Neural cell (in vitro differentiated cells): ENCODE data around the gene AGAP3. TPM values are rescaled to one million over a fixed set of nuclear protein-coding genes. Genes with fewer than 3 reads are reported as not detected.

Source experiments
- H2AFZ ChIP-seq: fragments of 200-600, 300-800 bp; sonication (generic), shearing (Covaris generic); 2 replicates; pipeline ENCODE4 v1.6.0; 2014; ENCODE audit warnings: low read depth, mild to moderate bottlenecking, antibody characterized with exemption, low read length, moderate library complexity
- H3F3A ChIP-seq: fragments of 200-600 bp; shearing (Covaris generic); 2 replicates; pipeline ENCODE4 v1.6.1; 2016; ENCODE audit warnings: mild to moderate bottlenecking, moderate library complexity, mixed read lengths, antibody characterized with exemption, low read length; ENCODE audit not compliant: insufficient read depth, poor library complexity, severe bottlenecking
- H3K27ac ChIP-seq: fragments of 200-600, 300-800 bp; sonication (generic), shearing (Covaris generic); 2 replicates; pipeline ENCODE4 v1.5.1; 2014; ENCODE audit warnings: mild to moderate bottlenecking, low read length, moderate library complexity
- H3K27me3 ChIP-seq: fragments of 300-800, 200-600 bp; sonication (generic), shearing (Covaris generic); 2 replicates; pipeline ENCODE4 v1.6.0; 2014; ENCODE audit warnings: mild to moderate bottlenecking, low read depth, low read length, moderate library complexity; ENCODE audit not compliant: insufficient read depth
- H3K36me3 ChIP-seq: fragments of 300-800, 200-600 bp; sonication (generic), shearing (Covaris generic); 2 replicates; pipeline ENCODE4 v1.5.1; 2014; ENCODE audit warnings: mild to moderate bottlenecking, antibody characterized with exemption, low read length, moderate library complexity; ENCODE audit not compliant: insufficient read depth
- H3K4me2 ChIP-seq: fragments of 300-800, 200-600 bp; sonication (generic), shearing (Covaris generic); 2 replicates; pipeline ENCODE4 v1.6.0; 2014; ENCODE audit warnings: mild to moderate bottlenecking, low read length
- H3K4me3 ChIP-seq: fragments of 300-800, 200-600 bp; sonication (generic), shearing (Covaris generic); 2 replicates; pipeline ENCODE4 v1.5.1; 2014; ENCODE audit warnings: mild to moderate bottlenecking, low read length, moderate library complexity
- H3K79me2 ChIP-seq: fragments of 200-600 bp; shearing (Covaris generic); replicated peaks from 2 replicates; pipeline ENCODE4 v1.6.0; 2014; ENCODE audit warnings: mild to moderate bottlenecking, low read length, moderate library complexity; ENCODE audit not compliant: insufficient read depth
- H3K9ac ChIP-seq: fragments of 300-800, 200-600 bp; sonication (generic), shearing (Covaris generic); 2 replicates; pipeline ENCODE4 v1.6.1; 2016; ENCODE audit warnings: mild to moderate bottlenecking, low read length, mixed read lengths
- H3K9me2 ChIP-seq: fragments of 200-600 bp; shearing (Covaris generic); 2 replicates; pipeline ENCODE4 v1.6.1; 2016; ENCODE audit warnings: mild to moderate bottlenecking, low read length, mixed read lengths; ENCODE audit not compliant: insufficient read depth
- H3K9me3 ChIP-seq: fragments of 200-600, 300-800 bp; sonication (generic), shearing (Covaris generic); 2 replicates; pipeline ENCODE4 v1.6.1; 2016; ENCODE audit warnings: mild to moderate bottlenecking, mixed run types, low read length, moderate library complexity, mixed read lengths
- H4K20me1 ChIP-seq: fragments of 200-600 bp; shearing (Covaris generic); 2 replicates; pipeline ENCODE4 v1.6.1; 2016; ENCODE audit warnings: mild to moderate bottlenecking, mixed run types; ENCODE audit not compliant: insufficient read depth
- EP300 ChIP-seq: fragments of 450-650 bp; conservative IDR thresholded peaks from 2 replicates; pipeline ENCODE4 v1.6.1; 2014; ENCODE audit warnings: antibody characterized with exemption, mild to moderate bottlenecking, moderate library complexity; ENCODE audit not compliant: poor library complexity, severe bottlenecking
- EZH2 ChIP-seq: fragments of 200-600, 300-800 bp; shearing (Covaris generic), sonication (generic); IDR thresholded peaks from 2 replicates; pipeline ENCODE4 v1.6.1; 2014; ENCODE audit warnings: antibody characterized with exemption, low read length, borderline replicate concordance, mild to moderate bottlenecking; ENCODE audit not compliant: insufficient read depth, poor library complexity, severe bottlenecking
- MXI1 ChIP-seq: fragments of 450-650 bp; conservative IDR thresholded peaks from 2 replicates; pipeline ENCODE4 v1.6.1; 2014; ENCODE audit warnings: antibody characterized with exemption, mild to moderate bottlenecking; ENCODE audit not compliant: poor library complexity, severe bottlenecking
- POLR2AphosphoS5 ChIP-seq: IDR thresholded peaks from 2 replicates; pipeline ENCODE4 v1.6.1; 2012
- RAD21 ChIP-seq: fragments of 450-650 bp; conservative IDR thresholded peaks from 2 replicates; pipeline ENCODE4 v1.6.1; 2014; ENCODE audit warnings: antibody characterized with exemption, mild to moderate bottlenecking, moderate library complexity
- SMC3 ChIP-seq: fragments of 450-650 bp; conservative IDR thresholded peaks from 2 replicates; pipeline ENCODE4 v1.6.1; 2014; ENCODE audit warnings: antibody characterized with exemption, mild to moderate bottlenecking, moderate library complexity; ENCODE audit not compliant: poor library complexity
- TAF1 ChIP-seq: IDR thresholded peaks from 2 replicates; pipeline ENCODE4 v1.6.1; 2012; ENCODE audit warnings: low read depth
- polyA plus RNA-seq: library from polyadenylated mRNA; depleted of rRNA; stranded (reverse); fragments of >200 nt; gene quantifications from 2 replicates; pipeline ENCODE4 v1.2.3, GENCODE V29; 2014
- TF ChIP-seq, protein P1 (sequence below): IDR thresholded peaks from 2 replicates; pipeline ENCODE4 v1.6.1; 2012; ENCODE audit warnings: borderline replicate concordance
- TF ChIP-seq, protein P2 (sequence below): fragments of 450-650 bp; IDR thresholded peaks from 2 replicates; pipeline ENCODE4 v1.5.1; 2014; ENCODE audit warnings: antibody characterized with exemption, mild to moderate bottlenecking, moderate library complexity; ENCODE audit not compliant: poor library complexity, severe bottlenecking

The AGAP3 gene
- polyA plus RNA-seq, 1 donor from 2014 or later, result 117 TPM

DNA sequence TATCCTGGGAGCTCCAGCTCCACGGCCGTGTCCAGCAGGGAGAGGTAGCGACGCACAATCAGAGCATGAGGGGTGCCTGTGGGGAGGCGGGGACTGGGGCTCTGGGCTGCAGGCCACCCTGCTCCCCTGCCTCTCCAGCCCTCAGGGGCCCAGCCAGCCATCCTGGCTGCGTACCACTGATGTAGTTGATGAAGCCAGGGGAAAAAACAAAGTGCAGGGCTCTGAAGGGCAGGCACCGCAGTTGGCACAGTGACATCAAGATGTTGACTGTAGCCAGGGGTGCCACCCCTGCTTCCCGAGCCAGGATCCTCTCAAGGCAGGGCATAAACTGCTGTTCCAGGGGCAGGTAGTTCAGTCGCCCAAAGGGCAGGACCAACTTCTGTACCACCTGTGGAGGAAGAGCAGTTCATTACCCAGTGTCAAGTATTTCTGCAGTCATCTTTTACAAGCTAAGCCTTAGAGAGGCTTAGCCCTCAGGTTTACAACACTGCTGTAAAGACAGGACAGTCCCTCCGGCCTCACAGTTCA is 8.5 kb upstream of the AGAP3 start:
- Histone ChIP-seq H3K27ac (no peak overlapping the region), H3K9me3 (no peaks in the 10 kb centered on the region), H3K9ac (no peak overlapping the region), H4K20me1 (no peaks in the 10 kb centered on the region), H2AFZ (no peak overlapping the region), H3K4me2 (no peak overlapping the region), H3K79me2 (peaks cover 13% of the 10 kb centered on the region), H3K36me3 (no peaks in the 10 kb centered on the region), H3K9me2 (no peaks in the 10 kb centered on the region), H3K27me3 (no peaks in the 10 kb centered on the region), H3F3A (no peaks in the 10 kb centered on the region), H3K4me3 (no peak overlapping the region)
- TF ChIP-seq SMC3, result no peak
- TF ChIP-seq POLR2AphosphoS5, result no peak
- no peak for TF ChIP-seq EZH2
- TF ChIP-seq TAF1, result no peak
- TF ChIP-seq MXI1, result no peak
- TF ChIP-seq, protein P1, sequence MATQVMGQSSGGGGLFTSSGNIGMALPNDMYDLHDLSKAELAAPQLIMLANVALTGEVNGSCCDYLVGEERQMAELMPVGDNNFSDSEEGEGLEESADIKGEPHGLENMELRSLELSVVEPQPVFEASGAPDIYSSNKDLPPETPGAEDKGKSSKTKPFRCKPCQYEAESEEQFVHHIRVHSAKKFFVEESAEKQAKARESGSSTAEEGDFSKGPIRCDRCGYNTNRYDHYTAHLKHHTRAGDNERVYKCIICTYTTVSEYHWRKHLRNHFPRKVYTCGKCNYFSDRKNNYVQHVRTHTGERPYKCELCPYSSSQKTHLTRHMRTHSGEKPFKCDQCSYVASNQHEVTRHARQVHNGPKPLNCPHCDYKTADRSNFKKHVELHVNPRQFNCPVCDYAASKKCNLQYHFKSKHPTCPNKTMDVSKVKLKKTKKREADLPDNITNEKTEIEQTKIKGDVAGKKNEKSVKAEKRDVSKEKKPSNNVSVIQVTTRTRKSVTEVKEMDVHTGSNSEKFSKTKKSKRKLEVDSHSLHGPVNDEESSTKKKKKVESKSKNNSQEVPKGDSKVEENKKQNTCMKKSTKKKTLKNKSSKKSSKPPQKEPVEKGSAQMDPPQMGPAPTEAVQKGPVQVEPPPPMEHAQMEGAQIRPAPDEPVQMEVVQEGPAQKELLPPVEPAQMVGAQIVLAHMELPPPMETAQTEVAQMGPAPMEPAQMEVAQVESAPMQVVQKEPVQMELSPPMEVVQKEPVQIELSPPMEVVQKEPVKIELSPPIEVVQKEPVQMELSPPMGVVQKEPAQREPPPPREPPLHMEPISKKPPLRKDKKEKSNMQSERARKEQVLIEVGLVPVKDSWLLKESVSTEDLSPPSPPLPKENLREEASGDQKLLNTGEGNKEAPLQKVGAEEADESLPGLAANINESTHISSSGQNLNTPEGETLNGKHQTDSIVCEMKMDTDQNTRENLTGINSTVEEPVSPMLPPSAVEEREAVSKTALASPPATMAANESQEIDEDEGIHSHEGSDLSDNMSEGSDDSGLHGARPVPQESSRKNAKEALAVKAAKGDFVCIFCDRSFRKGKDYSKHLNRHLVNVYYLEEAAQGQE, result no peak
- TF ChIP-seq, protein P2, sequence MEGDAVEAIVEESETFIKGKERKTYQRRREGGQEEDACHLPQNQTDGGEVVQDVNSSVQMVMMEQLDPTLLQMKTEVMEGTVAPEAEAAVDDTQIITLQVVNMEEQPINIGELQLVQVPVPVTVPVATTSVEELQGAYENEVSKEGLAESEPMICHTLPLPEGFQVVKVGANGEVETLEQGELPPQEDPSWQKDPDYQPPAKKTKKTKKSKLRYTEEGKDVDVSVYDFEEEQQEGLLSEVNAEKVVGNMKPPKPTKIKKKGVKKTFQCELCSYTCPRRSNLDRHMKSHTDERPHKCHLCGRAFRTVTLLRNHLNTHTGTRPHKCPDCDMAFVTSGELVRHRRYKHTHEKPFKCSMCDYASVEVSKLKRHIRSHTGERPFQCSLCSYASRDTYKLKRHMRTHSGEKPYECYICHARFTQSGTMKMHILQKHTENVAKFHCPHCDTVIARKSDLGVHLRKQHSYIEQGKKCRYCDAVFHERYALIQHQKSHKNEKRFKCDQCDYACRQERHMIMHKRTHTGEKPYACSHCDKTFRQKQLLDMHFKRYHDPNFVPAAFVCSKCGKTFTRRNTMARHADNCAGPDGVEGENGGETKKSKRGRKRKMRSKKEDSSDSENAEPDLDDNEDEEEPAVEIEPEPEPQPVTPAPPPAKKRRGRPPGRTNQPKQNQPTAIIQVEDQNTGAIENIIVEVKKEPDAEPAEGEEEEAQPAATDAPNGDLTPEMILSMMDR, result no peak
- TF ChIP-seq RAD21, result no peak
- TF ChIP-seq EP300, result no peak

DNA sequence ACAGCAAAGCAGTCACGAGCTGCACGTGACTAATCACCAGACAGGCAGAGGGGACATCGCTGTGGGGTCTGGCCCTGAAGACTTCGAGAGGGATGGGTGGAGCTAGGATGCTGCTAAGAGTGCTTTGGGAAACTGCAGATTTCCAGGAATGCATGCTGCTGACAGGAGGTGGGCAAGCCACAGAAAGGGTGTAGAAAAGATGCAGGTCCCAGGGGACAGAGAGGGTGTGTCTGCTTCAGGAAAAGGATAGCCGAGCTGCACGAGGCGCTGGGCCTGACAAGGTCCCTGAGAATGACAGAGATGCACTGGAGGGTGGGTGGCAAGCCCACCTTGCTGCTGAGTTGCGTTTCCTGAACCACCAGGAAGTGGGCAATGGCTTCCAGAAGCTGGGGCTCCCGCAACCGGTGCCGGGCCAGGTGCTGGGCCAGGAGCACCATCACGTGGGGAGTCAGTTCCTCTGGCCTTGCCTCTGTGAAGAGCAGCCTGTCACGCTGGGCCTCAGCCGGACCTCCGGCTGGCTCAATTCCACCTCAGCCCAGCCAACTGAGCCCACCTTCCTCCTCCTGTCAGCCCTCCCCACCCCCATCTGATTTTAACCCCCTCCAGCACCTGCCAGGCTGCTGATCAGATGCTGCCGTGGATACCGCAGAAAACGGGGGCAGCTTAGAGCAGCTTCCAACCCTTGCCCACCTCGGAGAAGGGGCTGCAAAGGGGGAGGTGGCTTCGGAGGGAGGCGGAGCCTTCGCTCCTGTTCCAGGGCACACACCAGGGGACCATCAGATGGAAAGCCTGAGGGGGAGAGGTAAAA is 7.8 kb upstream of the AGAP3 start:
- Histone ChIP-seq H3K9ac (no peak overlapping the region), H3K27me3 (no peaks in the 10 kb centered on the region), H3K27ac (no peak overlapping the region), H4K20me1 (no peaks in the 10 kb centered on the region), H3K36me3 (no peaks in the 10 kb centered on the region), H3K4me2 (no peak overlapping the region), H2AFZ (no peak overlapping the region), H3K9me2 (no peaks in the 10 kb centered on the region), H3K79me2 (peaks cover 13% of the 10 kb centered on the region), H3K9me3 (no peaks in the 10 kb centered on the region), H3F3A (no peaks in the 10 kb centered on the region), H3K4me3 (no peak overlapping the region)
- TF ChIP-seq, protein P1, result no peak
- no peak for TF ChIP-seq POLR2AphosphoS5
